ENCODE results near the gene MDK.

DNA sequence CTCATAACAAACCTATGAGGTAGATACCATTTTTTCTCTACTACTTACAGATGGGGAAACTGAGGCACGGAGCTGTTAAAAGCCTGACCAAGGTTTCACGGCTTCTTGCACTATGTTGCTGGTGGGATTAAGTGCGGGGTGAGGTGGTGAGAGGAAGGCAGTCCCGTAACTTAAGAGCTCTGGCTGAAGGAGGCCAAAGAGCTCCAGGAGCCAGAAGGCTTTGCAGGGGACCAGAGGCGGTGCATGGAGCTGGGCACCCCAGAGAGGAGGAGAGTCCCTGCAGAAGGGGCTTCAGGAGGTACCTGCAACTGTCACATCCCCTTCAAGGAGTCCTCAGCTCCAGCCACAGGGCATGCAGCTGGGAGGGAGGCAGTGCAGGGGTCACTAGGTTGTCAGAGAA lies 6.0 kb downstream of the MDK start:
- TF ChIP-seq, protein P1, sequence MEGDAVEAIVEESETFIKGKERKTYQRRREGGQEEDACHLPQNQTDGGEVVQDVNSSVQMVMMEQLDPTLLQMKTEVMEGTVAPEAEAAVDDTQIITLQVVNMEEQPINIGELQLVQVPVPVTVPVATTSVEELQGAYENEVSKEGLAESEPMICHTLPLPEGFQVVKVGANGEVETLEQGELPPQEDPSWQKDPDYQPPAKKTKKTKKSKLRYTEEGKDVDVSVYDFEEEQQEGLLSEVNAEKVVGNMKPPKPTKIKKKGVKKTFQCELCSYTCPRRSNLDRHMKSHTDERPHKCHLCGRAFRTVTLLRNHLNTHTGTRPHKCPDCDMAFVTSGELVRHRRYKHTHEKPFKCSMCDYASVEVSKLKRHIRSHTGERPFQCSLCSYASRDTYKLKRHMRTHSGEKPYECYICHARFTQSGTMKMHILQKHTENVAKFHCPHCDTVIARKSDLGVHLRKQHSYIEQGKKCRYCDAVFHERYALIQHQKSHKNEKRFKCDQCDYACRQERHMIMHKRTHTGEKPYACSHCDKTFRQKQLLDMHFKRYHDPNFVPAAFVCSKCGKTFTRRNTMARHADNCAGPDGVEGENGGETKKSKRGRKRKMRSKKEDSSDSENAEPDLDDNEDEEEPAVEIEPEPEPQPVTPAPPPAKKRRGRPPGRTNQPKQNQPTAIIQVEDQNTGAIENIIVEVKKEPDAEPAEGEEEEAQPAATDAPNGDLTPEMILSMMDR (IDR thresholded peaks at IDR 0.05 in 8 of 11, conservative IDR thresholded peaks at IDR 0.05 in 3 of 11) = no peak
- no peak for TF ChIP-seq POLR2AphosphoS5 (IDR thresholded peaks at IDR 0.05)
